Muscle of arm (tissue), 14 donors: Measurements from ENCODE around the gene LRSAM1. TPM values are rescaled to one million over a fixed set of nuclear protein-coding genes. Genes with fewer than 3 reads are reported as not detected.

Source experiments
- DNase-seq: peaks from one replicate; pipeline ENCODE4 v3.0.0-alpha.2; 2013
- long read RNA-seq, 11 donors: transcript quantifications; one replicate each; lab custom pipeline, GENCODE V29; 2026
- polyA plus RNA-seq, 12 donors: library from polyadenylated mRNA; unstranded; fragments of 120-200 nt; gene quantifications; one replicate each; pipeline ENCODE4 v1.2.1, GENCODE V29; 2013; ENCODE audit not compliant: insufficient read length in 12 of 12

Gene LRSAM1
- polyA plus RNA-seq = 10 to 100 TPM in 8 of 12 donors, 1 to 10 TPM in 3, not detected in 1; 8.9 to 19.5 (median 11.5) TPM
- long read RNA-seq, donor 1, partial matches to known transcripts = 0 of 1 reads
- long read RNA-seq, donor 1, other reads (novel, unspliced or antisense) = 0 of 1 reads
- long read RNA-seq, donor 2, partial matches to known transcripts = 0 of 2 reads
- long read RNA-seq, donor 2, other reads (novel, unspliced or antisense) = 0 of 2 reads
- long read RNA-seq, donor 3 = 0 reads
- long read RNA-seq, donor 4, partial matches to known transcripts = 0 of 1 reads
- long read RNA-seq, donor 4, other reads (novel, unspliced or antisense) = 0 of 1 reads
- long read RNA-seq, donor 5 = 0 reads
- long read RNA-seq, donor 6, partial matches to known transcripts = 0 of 1 reads
- long read RNA-seq, donor 6, other reads (novel, unspliced or antisense) = 0 of 1 reads
- long read RNA-seq, donor 7 = 0 reads
- long read RNA-seq, donor 8, partial matches to known transcripts = 0 of 1 reads
- long read RNA-seq, donor 8, other reads (novel, unspliced or antisense) = 0 of 1 reads
- long read RNA-seq, donor 9, partial matches to known transcripts = 0 of 1 reads
- long read RNA-seq, donor 9, other reads (novel, unspliced or antisense) = 0 of 1 reads
- long read RNA-seq, donor 10, partial matches to known transcripts = 0 of 1 reads
- long read RNA-seq, donor 10, other reads (novel, unspliced or antisense) = 0 of 1 reads
- long read RNA-seq, donor 11, partial matches to known transcripts = 0 of 4 reads
- long read RNA-seq, donor 11, other reads (novel, unspliced or antisense) = 0 of 4 reads

- DNase-seq = peak; percentile 98
These were observed at the start of gene LRSAM1, which contains the start of gene RPL12 for GRCh38 chr9:127450830-127451607. TSS of gene LRSAM1 (plus strand) at chr9:127451510. CDS start at chr9:127454528, 3,018 bp downstream. TSS of gene RPL12 (minus strand) at chr9:127451406. CDS start at chr9:127451317, 89 bp downstream.

GRCh38 chr9:127402401-127403090 is 48.8 kb upstream of the LRSAM1 start:
- no peak for DNase-seq

- DNase-seq = no peak
These were observed 47.7 kb upstream of the LRSAM1 start for GRCh38 chr9:127403507-127404192.

- DNase-seq = no peak
These were observed 46.7 kb upstream of the LRSAM1 start for GRCh38 chr9:127404631-127405030.

GRCh38 chr9:127405344-127406125 is 45.8 kb upstream of the LRSAM1 start:
- DNase-seq = no peak

GRCh38 chr9:127406799-127407491 is 44.4 kb upstream of the LRSAM1 start:
- no peak for DNase-seq

GRCh38 chr9:127407492-127407843 is 43.8 kb upstream of the LRSAM1 start:
- no peak for DNase-seq

GRCh38 chr9:127411122-127411521 is 40.2 kb upstream of the LRSAM1 start:
- no peak for DNase-seq

GRCh38 chr9:127415141-127415540 is 36.2 kb upstream of the LRSAM1 start:
- DNase-seq = no peak

GRCh38 chr9:127415657-127416056 is 35.7 kb upstream of the LRSAM1 start:
- no peak for DNase-seq

- DNase-seq = no peak
These were observed 33.9 kb upstream of the LRSAM1 start for GRCh38 chr9:127417131-127418036.

GRCh38 chr9:127418037-127418471 is 33.3 kb upstream of the LRSAM1 start:
- no peak for DNase-seq

GRCh38 chr9:127419348-127419747 is 32.0 kb upstream of the LRSAM1 start:
- DNase-seq = no peak

- DNase-seq = no peak
These were observed 30.3 kb upstream of the LRSAM1 start for GRCh38 chr9:127421057-127421456.

- no peak for DNase-seq
These were observed 29.1 kb upstream of the LRSAM1 start for GRCh38 chr9:127422133-127422782.

GRCh38 chr9:127422787-127423186 is 28.5 kb upstream of the LRSAM1 start:
- DNase-seq = no peak

GRCh38 chr9:127423476-127423933 is 27.8 kb upstream of the LRSAM1 start:
- no peak for DNase-seq
